Neuronal stem cell (in vitro differentiated cells): ENCODE data around the gene GK.
"Not testable (repeated sequence)": the region's sequence is repeated elsewhere in the genome, so short reads cannot be mapped to it uniquely, and the experiment has no call there.

Source experiments
- DNase-seq: peaks from one replicate; pipeline ENCODE4 v3.0.0-alpha.2; 2013; ENCODE audit warnings: low spot score
- H2AFZ ChIP-seq: one replicate; pipeline ENCODE4 v1.6.1; 2013; ENCODE audit warnings: mild to moderate bottlenecking, low read length, inconsistent platforms
- H2AK5ac ChIP-seq: 2 replicates; pipeline ENCODE4 v1.6.1; 2013; ENCODE audit warnings: low read depth, mild to moderate bottlenecking, inconsistent platforms, low read length, moderate library complexity, mixed read lengths
- H2BK120ac ChIP-seq: 2 replicates; pipeline ENCODE4 v1.6.1; 2013; ENCODE audit warnings: low read depth, mild to moderate bottlenecking, inconsistent platforms, low read length, moderate library complexity, mixed read lengths
- H2BK12ac ChIP-seq: one replicate; pipeline ENCODE4 v1.6.1; 2013; ENCODE audit warnings: low read length, inconsistent platforms
- H2BK15ac ChIP-seq: 2 replicates; pipeline ENCODE4 v1.6.1; 2013; ENCODE audit warnings: mild to moderate bottlenecking, low read length, inconsistent platforms, mixed read lengths
- H2BK5ac ChIP-seq: one replicate; pipeline ENCODE4 v1.6.1; 2013; ENCODE audit warnings: inconsistent platforms, mild to moderate bottlenecking, low read length, moderate library complexity
- H3K14ac ChIP-seq: one replicate; pipeline ENCODE4 v1.6.1; 2013; ENCODE audit warnings: low read length, inconsistent platforms
- H3K18ac ChIP-seq: 2 replicates; pipeline ENCODE4 v1.6.1; 2013; ENCODE audit warnings: low read length, inconsistent platforms
- H3K23ac ChIP-seq: 2 replicates; pipeline ENCODE4 v1.6.1; 2013; ENCODE audit warnings: low read depth, mild to moderate bottlenecking, mixed read lengths, low read length, inconsistent platforms; ENCODE audit not compliant: poor library complexity
- H3K27ac ChIP-seq: replicated peaks from 3 replicates; pipeline ENCODE4 v1.5.1; 2013; ENCODE audit warnings: low read length, inconsistent platforms
- H3K27me3 ChIP-seq, 3 experiments: 2 replicates each; pipeline ENCODE4 v1.6.1; 2013; ENCODE audit warnings: low read length in 3 of 3, mild to moderate bottlenecking in 2 of 3, inconsistent platforms in 1 of 3, low read depth in 1 of 3, mixed read lengths in 1 of 3, moderate library complexity in 1 of 3; ENCODE audit not compliant: control insufficient read depth in 3 of 3, insufficient read depth in 3 of 3
- H3K36me3 ChIP-seq, 2 donors: replicated peaks in 1 of 2; 2 replicates each; pipeline ENCODE4 v1.6.1; 2013; ENCODE audit warnings: low read length in 2 of 2; ENCODE audit not compliant: control insufficient read depth in 2 of 2, insufficient read depth in 2 of 2
- H3K4ac ChIP-seq: 2 replicates; pipeline ENCODE4 v1.6.1; 2013; ENCODE audit warnings: inconsistent platforms, mild to moderate bottlenecking, low read length, moderate library complexity
- H3K4me1 ChIP-seq, 2 donors: 1 replicate in 1 of 2; 2 replicates in 1 of 2; pipeline ENCODE4 v1.6.1; 2013; ENCODE audit warnings: low read length in 2 of 2, low read depth in 1 of 2; ENCODE audit not compliant: control insufficient read depth in 2 of 2, insufficient read depth in 1 of 2
- H3K4me2 ChIP-seq: one replicate; pipeline ENCODE4 v1.6.1; 2013; ENCODE audit warnings: mild to moderate bottlenecking, low read length, inconsistent platforms; ENCODE audit not compliant: insufficient read depth, poor library complexity, severe bottlenecking
- H3K4me3 ChIP-seq, 2 donors: 2 replicates each; pipeline ENCODE4 v1.5.1; 2013; ENCODE audit warnings: low read length in 2 of 2, mild to moderate bottlenecking in 2 of 2, inconsistent platforms in 1 of 2, moderate library complexity in 1 of 2
- H3K79me1 ChIP-seq: one replicate; pipeline ENCODE4 v1.6.1; 2013; ENCODE audit warnings: low read depth, mild to moderate bottlenecking, inconsistent platforms, low read length, moderate library complexity
- H3K9ac ChIP-seq: one replicate; pipeline ENCODE4 v1.6.1; 2013; ENCODE audit warnings: mild to moderate bottlenecking, low read depth, low read length, inconsistent platforms; ENCODE audit not compliant: poor library complexity
- H3K9me3 ChIP-seq, 2 donors: replicated peaks in 1 of 2; 2 replicates each; pipeline versions ENCODE3 to v1.6.1; 2013; ENCODE audit warnings: low read length in 2 of 2, mild to moderate bottlenecking in 2 of 2, inconsistent platforms in 1 of 2, low read depth in 1 of 2, mixed read lengths in 1 of 2, moderate library complexity in 1 of 2; ENCODE audit not compliant: control insufficient read depth in 2 of 2, insufficient read depth in 1 of 2
- H4K8ac ChIP-seq: one replicate; pipeline ENCODE4 v1.6.1; 2013; ENCODE audit warnings: low read depth, mild to moderate bottlenecking, inconsistent platforms, low read length, moderate library complexity
- H4K91ac ChIP-seq: one replicate; pipeline ENCODE4 v1.6.1; 2013; ENCODE audit warnings: low read length, low read depth, mild to moderate bottlenecking, inconsistent platforms; ENCODE audit not compliant: poor library complexity
- WGBS, 2 donors: extraction: QIAGEN DNeasy Blood & Tissue Kit; methylation state at CpG; one replicate each; pipeline ENCODE4 v1.1.7; 2013; ENCODE audit warnings: missing lambda C conversion rate in 2 of 2, mixed read lengths in 1 of 2; ENCODE audit not compliant: insufficient read length in 2 of 2, insufficient replicate concordance in 1 of 2; ENCODE audit errors: extremely low coverage in 2 of 2; 5-methylcytosine and 5-hydroxymethylcytosine counted together

Gene GK

GRCh38 chrX:30666094-30666493 is 12.9 kb downstream of the GK start:
- Histone ChIP-seq H4K8ac (no peak overlapping the region), H2BK5ac (no peak overlapping the region), H2BK120ac (no peak overlapping the region), H2BK15ac (no peak overlapping the region), H3K79me1 (no peaks in the 10 kb centered on the region), H2AFZ (no peak overlapping the region), H3K27ac (no peak overlapping the region), H3K4me3 (no peak overlapping the region), H3K14ac (no peak overlapping the region), H2AK5ac (no peak overlapping the region), H3K18ac (no peak overlapping the region), H3K4me2 (no peak overlapping the region), H3K23ac (no peak overlapping the region), H2BK12ac (no peak overlapping the region), H3K36me3 (no peaks in the 10 kb centered on the region), H3K27me3 (no peaks in the 10 kb centered on the region), H4K91ac (no peak overlapping the region), H3K9me3 (no peaks in the 10 kb centered on the region), H3K4ac (no peak overlapping the region), H3K4me1 (no peaks in the 10 kb centered on the region), H3K9ac (no peak overlapping the region)
- no peak for DNase-seq
- WGBS, 2 donors = no CpG with 5 or more reads among the region's 2 CpGs

GRCh38 chrX:30668581-30668980 is 15.4 kb downstream of the GK start:
- H2BK15ac ChIP-seq = no peak overlapping the region
- no peak for DNase-seq
- no peak overlapping the region for H3K4ac ChIP-seq
- H3K36me3 ChIP-seq = no peaks in the 10 kb centered on the region
- WGBS, 2 donors = no CpG with 5 or more reads among the region's 4 CpGs
- no peak overlapping the region for H3K23ac ChIP-seq
- H2AK5ac ChIP-seq = no peak overlapping the region
- no peak overlapping the region for H2BK5ac ChIP-seq
- H4K8ac ChIP-seq = no peak overlapping the region
- H3K4me1 ChIP-seq = no peaks in the 10 kb centered on the region
- no peaks in the 10 kb centered on the region for H3K79me1 ChIP-seq
- no peak overlapping the region for H3K14ac ChIP-seq
- H4K91ac ChIP-seq = no peak overlapping the region
- H2BK12ac ChIP-seq = no peak overlapping the region
- H3K18ac ChIP-seq = no peak overlapping the region
- H2BK120ac ChIP-seq = no peak overlapping the region
- H3K9ac ChIP-seq = no peak overlapping the region
- H2AFZ ChIP-seq = no peak overlapping the region
- H3K4me3 ChIP-seq = no peak overlapping the region
- no peak overlapping the region for H3K27ac ChIP-seq
- H3K4me2 ChIP-seq = no peak overlapping the region
- H3K9me3 ChIP-seq = no peaks in the 10 kb centered on the region
- no peaks in the 10 kb centered on the region for H3K27me3 ChIP-seq

- not testable (repeated sequence) for H3K4ac ChIP-seq, H2BK120ac ChIP-seq, H4K8ac ChIP-seq, DNase-seq, H3K9me3 ChIP-seq, H3K27me3 ChIP-seq, H3K27ac ChIP-seq, H3K79me1 ChIP-seq, H3K9ac ChIP-seq, H2BK5ac ChIP-seq, H3K4me2 ChIP-seq, H2AK5ac ChIP-seq, H3K36me3 ChIP-seq, H2AFZ ChIP-seq, H2BK12ac ChIP-seq, H3K18ac ChIP-seq, H3K4me3 ChIP-seq, H4K91ac ChIP-seq, H3K4me1 ChIP-seq, H3K14ac ChIP-seq, H2BK15ac ChIP-seq, H3K23ac ChIP-seq
- WGBS, 2 donors = no CpG with 5 or more reads among the region's 3 CpGs
Measured at GRCh38 chrX:30671189-30671588, 18.0 kb downstream of the GK start.

GRCh38 chrX:30673127-30673796 is 20.0 kb downstream of the GK start:
- Histone ChIP-seq H3K9ac (no peak overlapping the region), H3K9me3 (no peaks in the 10 kb centered on the region), H3K79me1 (no peaks in the 10 kb centered on the region), H3K18ac (no peak overlapping the region), H3K27me3 (no peaks in the 10 kb centered on the region), H3K4me2 (no peak overlapping the region), H3K4ac (no peak overlapping the region), H4K91ac (no peak overlapping the region), H2BK120ac (no peak overlapping the region), H3K4me1 (no peaks in the 10 kb centered on the region), H4K8ac (no peak overlapping the region), H2BK5ac (no peak overlapping the region), H2AK5ac (no peak overlapping the region), H2BK15ac (no peak overlapping the region), H3K27ac (no peak overlapping the region), H3K36me3 (no peaks in the 10 kb centered on the region), H3K23ac (no peak overlapping the region), H3K4me3 (no peak overlapping the region), H2BK12ac (no peak overlapping the region), H3K14ac (no peak overlapping the region), H2AFZ (no peak overlapping the region)
- no peak for DNase-seq
- WGBS, 2 donors = no CpG with 5 or more reads among the region's 4 CpGs
